ENCODE data around the gene JAML.

- no peak for TF ChIP-seq CTCF (IDR thresholded peaks at IDR 0.05)
- peak; percentile 58 for TF ChIP-seq POLR2A (IDR thresholded peaks at IDR 0.05)
- TF ChIP-seq POLR2AphosphoS5 (IDR thresholded peaks at IDR 0.05), result no peak
Observed at GRCh38 chr11:118264569-118265465, 40.0 kb upstream of the JAML start.
